GM23338 (cell line): Measurements from ENCODE around the gene TUBB3. TPM values are rescaled to one million over a fixed set of nuclear protein-coding genes. Genes with fewer than 3 reads are reported as not detected.
A peak's percentile ranks its signal among the peaks of the same experiment; 100 is the strongest.

Experiments
- ATAC-seq: fragments of 200-7000 bp; cut with Tn5 transposase; 3 replicates; pipeline ENCODE4 v1.9.1; 2020
- DNase-seq: peaks from one replicate; pipeline ENCODE4 v3.0.0-alpha.2; 2015; ENCODE audit warnings: low spot score
- H2AFZ ChIP-seq: fragments of 200-600 bp; sonication (generic); 2 replicates; pipeline ENCODE4 v1.8.0; 2016; ENCODE audit warnings: antibody characterized with exemption, mild to moderate bottlenecking, moderate library complexity
- H3F3A ChIP-seq: fragments of 200-600 bp; sonication (generic); replicated peaks from 2 replicates; pipeline ENCODE4 v1.8.0; 2017; ENCODE audit warnings: antibody characterized with exemption, mixed run types, low read depth
- H3K27ac ChIP-seq: fragments of 200-600 bp; sonication (generic); 2 replicates; pipeline ENCODE4 v1.6.1; 2016; ENCODE audit warnings: low read depth
- H3K27me3 ChIP-seq: fragments of 200-600 bp; sonication (generic); 2 replicates; pipeline ENCODE4 v1.8.0; 2016; ENCODE audit warnings: mild to moderate bottlenecking, mixed run types, moderate library complexity; ENCODE audit not compliant: insufficient read depth
- H3K36me3 ChIP-seq: fragments of 200-600 bp; sonication (generic); 2 replicates; pipeline ENCODE4 v1.8.0; 2016; ENCODE audit warnings: mild to moderate bottlenecking; ENCODE audit not compliant: insufficient read depth
- H3K4me1 ChIP-seq: fragments of 200-600 bp; sonication (generic); 2 replicates; pipeline ENCODE4 v1.8.0; 2016; ENCODE audit warnings: mild to moderate bottlenecking, moderate library complexity; ENCODE audit not compliant: insufficient read depth
- H3K4me2 ChIP-seq: fragments of 200-600 bp; sonication (generic); 2 replicates; pipeline ENCODE4 v1.7.1; 2017; ENCODE audit warnings: mixed run types
- H3K4me3 ChIP-seq: fragments of 200-600 bp; sonication (generic); 2 replicates; pipeline ENCODE4 v1.6.1; 2016; ENCODE audit warnings: mixed run types
- H3K79me2 ChIP-seq: fragments of 200-600 bp; sonication (generic); replicated peaks from 2 replicates; pipeline ENCODE4 v1.8.0; 2017; ENCODE audit warnings: mild to moderate bottlenecking; ENCODE audit not compliant: insufficient read depth
- H3K9me2 ChIP-seq: fragments of 200-600 bp; sonication (generic); 2 replicates; pipeline ENCODE4 v1.8.0; 2017; ENCODE audit not compliant: insufficient read depth
- H4K20me1 ChIP-seq: fragments of 200-600 bp; sonication (generic); replicated peaks from 2 replicates; pipeline ENCODE4 v1.8.0; 2017; ENCODE audit warnings: mild to moderate bottlenecking; ENCODE audit not compliant: insufficient read depth
- H3K27ac Mint-ChIP-seq: 2 replicates; pipeline ENCODE4 v1.8.0; 2020; ENCODE audit warnings: inconsistent platforms, mild to moderate bottlenecking, moderate library complexity, mixed read lengths
- H3K27me3 Mint-ChIP-seq: 3 replicates; pipeline ENCODE4 v1.8.0; 2022; ENCODE audit warnings: low read depth, mild to moderate bottlenecking, moderate library complexity, mixed read lengths, inconsistent platforms; ENCODE audit not compliant: insufficient read depth, poor library complexity
- H3K36me3 Mint-ChIP-seq: 3 replicates; pipeline ENCODE4 v1.8.0; 2021; ENCODE audit warnings: low read depth, mild to moderate bottlenecking, inconsistent platforms, moderate library complexity, mixed read lengths
- H3K4me1 Mint-ChIP-seq: 3 replicates; pipeline ENCODE4 v1.8.0; 2020; ENCODE audit warnings: mild to moderate bottlenecking, inconsistent platforms, mixed read lengths
- H3K4me3 Mint-ChIP-seq: 3 replicates; pipeline ENCODE4 v1.8.0; 2021; ENCODE audit warnings: moderate library complexity, mild to moderate bottlenecking, inconsistent platforms, mixed read lengths
- H3K9me3 Mint-ChIP-seq: 3 replicates; pipeline ENCODE4 v1.8.0; 2020; ENCODE audit warnings: moderate library complexity, mild to moderate bottlenecking, inconsistent platforms, mixed read lengths
- CREB1 ChIP-seq: fragments of 250-450 bp; sonication (Bioruptor Pico); IDR thresholded peaks from 2 replicates; pipeline ENCODE4 v1.5.0; 2020; ENCODE audit warnings: low read depth, mild to moderate bottlenecking, moderate library complexity
- EZH2 ChIP-seq: fragments of 200-600 bp; sonication (generic); IDR thresholded peaks from one replicate; pipeline ENCODE4 v1.8.0; 2017; ENCODE audit warnings: antibody characterized with exemption, mild to moderate bottlenecking, low read depth; ENCODE audit not compliant: unreplicated experiment
- EZH2phosphoT487 ChIP-seq: fragments of 200-600 bp; sonication (generic); IDR thresholded peaks from one replicate; pipeline ENCODE4 v1.8.1; 2018; ENCODE audit warnings: antibody characterized with exemption; ENCODE audit not compliant: unreplicated experiment
- NANOG ChIP-seq: IDR thresholded peaks from 2 replicates; pipeline ENCODE4 v1.6.1; 2016; ENCODE audit warnings: antibody characterized with exemption, borderline replicate concordance
- POLR2AphosphoS5 ChIP-seq: IDR thresholded peaks from 2 replicates; pipeline ENCODE4 v1.6.1; 2016; ENCODE audit warnings: antibody characterized with exemption, low read depth
- ZNF331 ChIP-seq: fragments of 250-450 bp; sonication (Bioruptor Pico); IDR thresholded peaks from 2 replicates; pipeline ENCODE4 v1.5.0; 2020; ENCODE audit warnings: low read depth, mild to moderate bottlenecking, moderate library complexity
- polyA plus RNA-seq: library from polyadenylated mRNA; unstranded; fragments of >200 nt; fragmentation: Nextera tagmentation; extraction: Ambion mirVana; gene quantifications from 2 replicates; pipeline ENCODE4 v1.2.1, GENCODE V29; 2016
- total RNA-seq: library from RNA; depleted of rRNA; stranded (reverse); fragments of >200 nt; shearing (Covaris generic); gene quantifications from 2 replicates; pipeline ENCODE4 v1.2.3, GENCODE V29; 2014
- TF ChIP-seq, protein P1 (sequence below): IDR thresholded peaks from one replicate; pipeline ENCODE4 v1.6.1; 2018; ENCODE audit warnings: antibody characterized with exemption; ENCODE audit not compliant: unreplicated experiment
- TF ChIP-seq, protein P2 (sequence below), 2 experiments: fragments of 200-600 bp in 1 of 2; sonication (generic) in 1 of 2; conservative IDR thresholded peaks; 2 replicates each; pipeline versions ENCODE4 v1.5.1 to v1.6.1; 2016 to 2017; ENCODE audit warnings: antibody characterized with exemption in 2 of 2, low read depth in 2 of 2, mild to moderate bottlenecking in 2 of 2, moderate library complexity in 1 of 2

The TUBB3 gene
- total and polyA plus RNA-seq, 2 experiments from 2014 or later, result 149 to 443 TPM

DNA sequence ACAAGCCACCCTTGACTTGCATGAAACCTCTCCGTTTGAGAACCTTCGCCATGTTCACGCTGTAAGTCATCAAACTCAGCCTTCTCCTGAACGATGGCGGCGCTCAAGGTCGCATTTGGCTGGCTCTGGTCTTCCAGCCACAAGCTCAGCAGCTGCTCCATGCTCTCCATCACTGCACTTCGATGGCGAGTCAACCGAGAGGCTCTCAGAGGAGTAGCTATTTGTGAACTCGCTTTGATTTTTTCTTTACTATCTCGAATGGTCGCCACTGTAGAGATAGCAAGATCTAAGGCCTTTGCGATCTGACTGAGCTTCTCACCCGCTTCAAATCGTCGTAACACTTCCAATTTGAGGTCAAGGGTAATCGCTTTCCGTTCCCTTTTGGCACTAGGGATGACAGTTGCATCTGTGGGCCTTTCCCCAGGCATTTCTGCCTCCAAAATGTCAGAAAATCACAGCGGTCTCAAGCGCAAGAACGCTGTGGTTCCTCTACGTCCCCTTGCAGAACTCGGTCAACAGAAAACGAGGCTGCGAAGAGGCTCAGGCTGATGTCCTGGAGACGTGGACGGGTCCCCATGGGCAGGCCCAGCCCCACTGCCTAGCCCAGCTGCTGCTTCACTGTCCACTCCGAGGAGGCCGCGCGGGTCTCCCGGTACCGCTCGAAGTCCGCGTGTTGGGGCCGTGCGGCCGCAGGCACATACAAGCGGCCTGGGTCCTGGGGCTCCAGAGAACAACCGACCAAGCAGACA, 48.5 kb downstream of the TUBB3 start:
- Histone ChIP-seq H3K4me1 (peaks cover 7% of the 10 kb centered on the region; the same call in 1 of the 2 replicates), H3K79me2 (peaks cover 55% of the 10 kb centered on the region), H4K20me1 (peaks cover 8% of the 10 kb centered on the region; the same call in 1 of the 2 replicates), H3F3A (peaks cover 10% of the 10 kb centered on the region; the same call in 1 of the 2 replicates), H3K4me3 (peak overlapping the region; percentile 99), H3K9me2 (no peaks in the 10 kb centered on the region), H3K27me3 (no peaks in the 10 kb centered on the region), H3K4me2 (peak overlapping the region; percentile 98), H3K36me3 (no peaks in the 10 kb centered on the region), H3K27ac (no peak overlapping the region; the same call in 1 of the 2 replicates), H2AFZ (peak overlapping the region; percentile 99)
- DNase-seq (no peak), ATAC-seq (peak; percentile 27)
- Mint-ChIP-seq H3K36me3 (peaks cover 33% of the 10 kb centered on the region), H3K9me3 (peaks cover 33% of the 10 kb centered on the region), H3K4me1 (peaks cover 14% of the 10 kb centered on the region), H3K27me3 (peaks cover 24% of the 10 kb centered on the region), H3K4me3 (peak overlapping the region; percentile 98), H3K27ac (peak overlapping the region; percentile 65; the same call in 1 of the 2 replicates)
- TF ChIP-seq, protein P1, sequence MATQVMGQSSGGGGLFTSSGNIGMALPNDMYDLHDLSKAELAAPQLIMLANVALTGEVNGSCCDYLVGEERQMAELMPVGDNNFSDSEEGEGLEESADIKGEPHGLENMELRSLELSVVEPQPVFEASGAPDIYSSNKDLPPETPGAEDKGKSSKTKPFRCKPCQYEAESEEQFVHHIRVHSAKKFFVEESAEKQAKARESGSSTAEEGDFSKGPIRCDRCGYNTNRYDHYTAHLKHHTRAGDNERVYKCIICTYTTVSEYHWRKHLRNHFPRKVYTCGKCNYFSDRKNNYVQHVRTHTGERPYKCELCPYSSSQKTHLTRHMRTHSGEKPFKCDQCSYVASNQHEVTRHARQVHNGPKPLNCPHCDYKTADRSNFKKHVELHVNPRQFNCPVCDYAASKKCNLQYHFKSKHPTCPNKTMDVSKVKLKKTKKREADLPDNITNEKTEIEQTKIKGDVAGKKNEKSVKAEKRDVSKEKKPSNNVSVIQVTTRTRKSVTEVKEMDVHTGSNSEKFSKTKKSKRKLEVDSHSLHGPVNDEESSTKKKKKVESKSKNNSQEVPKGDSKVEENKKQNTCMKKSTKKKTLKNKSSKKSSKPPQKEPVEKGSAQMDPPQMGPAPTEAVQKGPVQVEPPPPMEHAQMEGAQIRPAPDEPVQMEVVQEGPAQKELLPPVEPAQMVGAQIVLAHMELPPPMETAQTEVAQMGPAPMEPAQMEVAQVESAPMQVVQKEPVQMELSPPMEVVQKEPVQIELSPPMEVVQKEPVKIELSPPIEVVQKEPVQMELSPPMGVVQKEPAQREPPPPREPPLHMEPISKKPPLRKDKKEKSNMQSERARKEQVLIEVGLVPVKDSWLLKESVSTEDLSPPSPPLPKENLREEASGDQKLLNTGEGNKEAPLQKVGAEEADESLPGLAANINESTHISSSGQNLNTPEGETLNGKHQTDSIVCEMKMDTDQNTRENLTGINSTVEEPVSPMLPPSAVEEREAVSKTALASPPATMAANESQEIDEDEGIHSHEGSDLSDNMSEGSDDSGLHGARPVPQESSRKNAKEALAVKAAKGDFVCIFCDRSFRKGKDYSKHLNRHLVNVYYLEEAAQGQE, result no peak
- TF ChIP-seq POLR2AphosphoS5 (no peak), EZH2 (no peak), ZNF331 (CRISPR knock-in tag) (no peak)
- TF ChIP-seq, protein P2, sequence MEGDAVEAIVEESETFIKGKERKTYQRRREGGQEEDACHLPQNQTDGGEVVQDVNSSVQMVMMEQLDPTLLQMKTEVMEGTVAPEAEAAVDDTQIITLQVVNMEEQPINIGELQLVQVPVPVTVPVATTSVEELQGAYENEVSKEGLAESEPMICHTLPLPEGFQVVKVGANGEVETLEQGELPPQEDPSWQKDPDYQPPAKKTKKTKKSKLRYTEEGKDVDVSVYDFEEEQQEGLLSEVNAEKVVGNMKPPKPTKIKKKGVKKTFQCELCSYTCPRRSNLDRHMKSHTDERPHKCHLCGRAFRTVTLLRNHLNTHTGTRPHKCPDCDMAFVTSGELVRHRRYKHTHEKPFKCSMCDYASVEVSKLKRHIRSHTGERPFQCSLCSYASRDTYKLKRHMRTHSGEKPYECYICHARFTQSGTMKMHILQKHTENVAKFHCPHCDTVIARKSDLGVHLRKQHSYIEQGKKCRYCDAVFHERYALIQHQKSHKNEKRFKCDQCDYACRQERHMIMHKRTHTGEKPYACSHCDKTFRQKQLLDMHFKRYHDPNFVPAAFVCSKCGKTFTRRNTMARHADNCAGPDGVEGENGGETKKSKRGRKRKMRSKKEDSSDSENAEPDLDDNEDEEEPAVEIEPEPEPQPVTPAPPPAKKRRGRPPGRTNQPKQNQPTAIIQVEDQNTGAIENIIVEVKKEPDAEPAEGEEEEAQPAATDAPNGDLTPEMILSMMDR (conservative IDR thresholded peaks at IDR 0.05; ENCODE audit: low read depth in 2 of 2), result no peak

DNA sequence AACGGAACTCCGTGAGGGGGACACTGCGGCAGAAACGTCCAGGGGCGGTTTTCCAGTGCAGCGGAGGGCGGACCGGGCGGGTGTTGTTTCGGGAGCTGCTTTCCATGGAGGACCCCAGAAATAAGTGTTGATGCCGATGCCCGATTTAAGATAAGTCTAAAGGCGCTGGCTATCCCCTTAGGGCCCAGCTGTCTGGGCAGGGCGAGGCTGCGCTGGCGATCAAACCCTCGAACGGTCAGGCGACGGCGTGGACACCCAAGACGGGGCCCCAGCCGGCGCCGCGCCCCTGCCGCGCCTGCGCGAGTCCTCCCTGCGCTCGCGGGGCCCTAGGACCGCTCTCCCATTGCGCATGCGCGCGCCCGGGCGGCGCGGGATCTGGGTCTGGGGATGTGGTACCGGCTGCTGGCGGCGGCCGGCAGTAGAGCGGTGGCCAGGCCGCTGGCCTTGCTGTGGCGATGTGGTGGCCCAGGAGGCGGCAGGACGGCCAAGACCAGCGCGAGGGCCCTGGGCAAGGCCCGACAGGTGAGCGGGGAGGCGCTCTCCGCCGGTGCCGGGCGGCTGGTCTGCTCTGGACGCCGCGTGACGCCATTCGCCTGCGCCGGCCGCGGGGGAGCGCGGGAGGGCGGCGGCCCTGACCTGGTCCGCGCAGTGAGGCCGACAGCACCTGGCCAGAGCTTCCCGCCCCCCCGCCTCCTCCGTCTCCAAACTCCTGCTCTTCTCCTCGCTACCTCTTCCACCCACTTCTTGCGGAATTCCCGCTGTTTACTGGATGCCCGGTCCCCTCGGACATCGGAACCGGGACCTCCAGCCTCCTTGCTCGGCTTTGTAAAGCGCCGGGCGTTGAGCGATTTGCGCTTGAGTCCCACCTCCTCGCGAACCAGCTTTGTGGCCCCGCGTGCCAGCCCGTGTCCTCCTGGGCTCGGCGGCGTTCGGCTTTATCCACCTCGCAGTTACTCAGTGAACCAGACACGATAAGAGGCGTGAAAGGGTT, 49.4 kb downstream of the TUBB3 start:
- no peaks in the 10 kb centered on the region for H3K9me2 ChIP-seq
- H3K27me3 Mint-ChIP-seq, result peaks cover 24% of the 10 kb centered on the region

More for the DNA sequence above, 49.4 kb downstream of the TUBB3 start:
- Histone ChIP-seq H3K36me3 (no peaks in the 10 kb centered on the region), H3K27me3 (no peaks in the 10 kb centered on the region), H3K4me2 (peak overlapping the region; percentile 98), H3K4me1 (peaks cover 7% of the 10 kb centered on the region; the same call in 1 of the 2 replicates), H3F3A (peaks cover 10% of the 10 kb centered on the region; the same call in 1 of the 2 replicates), H4K20me1 (peaks cover 10% of the 10 kb centered on the region; the same call in 1 of the 2 replicates), H3K27ac (peak overlapping the region; percentile 94), H3K79me2 (peaks cover 64% of the 10 kb centered on the region), H2AFZ (peak overlapping the region; percentile 99), H3K4me3 (peak overlapping the region; percentile 99)
- Mint-ChIP-seq H3K27ac (peak overlapping the region; percentile 98), H3K4me3 (peak overlapping the region; percentile 98), H3K9me3 (peaks cover 33% of the 10 kb centered on the region), H3K36me3 (peaks cover 33% of the 10 kb centered on the region), H3K4me1 (peaks cover 14% of the 10 kb centered on the region)
- DNase-seq (peak; percentile 92), ATAC-seq (peak; percentile 92)
- peak; percentile 97 for TF ChIP-seq CREB1 (CRISPR knock-in tag)
- peak; percentile 79 for TF ChIP-seq POLR2AphosphoS5
- TF ChIP-seq EZH2phosphoT487, result no peak
- no peak for TF ChIP-seq EZH2
- no peak for TF ChIP-seq NANOG
